Activated T-helper 1 cell treated with anti-CD3 and anti-CD28 coated beads, Interleukin-12 subunit alpha, Interleukin-12 subunit beta, Interleukin-2, Interleukin-4 antibody, amounts not matched to agents 30 ng/mL and 10 ng/mL and 1 ng/mL, durations not matched to agents 14 hours and 24 hours and 36 hours (primary cell): ENCODE results near the gene GRAMD2B. TPM values are rescaled to one million over a fixed set of nuclear protein-coding genes. Genes with fewer than 3 reads are reported as not detected.
"Not testable (repeated sequence)": the region's sequence is repeated elsewhere in the genome, so short reads cannot be mapped to it uniquely, and the experiment has no call there.

Source experiments
- DNase-seq: peaks from one replicate; pipeline ENCODE4 v3.0.0; 2021; ENCODE audit warnings: low spot score
- H3K27ac Mint-ChIP-seq: one replicate; pipeline ENCODE4 v1.8.0; 2021; ENCODE audit warnings: mild to moderate bottlenecking, mixed read lengths
- H3K27me3 Mint-ChIP-seq: one replicate; pipeline ENCODE4 v1.8.0; 2022; ENCODE audit warnings: mild to moderate bottlenecking, moderate library complexity, mixed read lengths; ENCODE audit not compliant: insufficient read depth
- H3K36me3 Mint-ChIP-seq: one replicate; pipeline ENCODE4 v1.8.0; 2021; ENCODE audit warnings: low read depth, mixed read lengths
- H3K4me1 Mint-ChIP-seq: one replicate; pipeline ENCODE4 v1.8.0; 2021; ENCODE audit warnings: low read depth, mixed read lengths
- H3K4me3 Mint-ChIP-seq: one replicate; pipeline ENCODE4 v1.8.0; 2021; ENCODE audit warnings: mild to moderate bottlenecking, moderate library complexity, mixed read lengths
- H3K9me3 Mint-ChIP-seq: one replicate; pipeline ENCODE4 v1.8.0; 2021; ENCODE audit warnings: mixed read lengths
- intact Hi-C: fragments of 100-400 bp; cut with micrococcal nuclease; formaldehyde crosslinking; loops from one replicate; pipeline ENCODE4 v1.15.1; 2024
- total RNA-seq: library from RNA; stranded (reverse); gene quantifications from 2 replicates; pipeline ENCODE4 v1.2.3, GENCODE V29; 2022

GRAMD2B gene
- total RNA-seq, 1 donor from 2014 or later, result 8.3 TPM

DNA sequence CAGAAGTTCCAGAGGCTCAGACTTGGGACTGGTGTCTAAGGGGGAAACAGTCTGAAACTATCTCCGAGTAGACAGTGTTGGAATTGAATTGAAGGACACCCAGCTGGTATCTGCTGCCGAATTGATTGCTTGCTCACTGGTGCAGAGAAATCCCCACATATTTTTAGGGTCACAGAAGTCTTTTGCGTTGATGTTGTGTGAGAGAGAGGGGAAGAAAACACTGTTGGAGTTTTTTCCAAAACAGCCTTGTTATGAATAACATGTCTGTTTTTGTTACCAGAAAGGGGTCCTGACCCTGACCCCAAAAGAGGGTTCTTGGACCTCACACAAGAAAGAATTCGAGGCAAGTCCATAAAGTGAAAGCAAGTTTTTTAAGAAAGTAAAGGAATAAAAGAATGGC lies 90.5 kb downstream of the GRAMD2B start:
- Mint-ChIP-seq H3K27ac (no peak overlapping the region), H3K36me3 (no peaks in the 10 kb centered on the region), H3K4me1 (peaks cover 6% of the 10 kb centered on the region), H3K27me3 (peaks cover 7% of the 10 kb centered on the region), H3K9me3 (no peaks in the 10 kb centered on the region), H3K4me3 (no peak overlapping the region)
- DNase-seq, result no peak
- intact Hi-C loops, result no loop called here

DNA sequence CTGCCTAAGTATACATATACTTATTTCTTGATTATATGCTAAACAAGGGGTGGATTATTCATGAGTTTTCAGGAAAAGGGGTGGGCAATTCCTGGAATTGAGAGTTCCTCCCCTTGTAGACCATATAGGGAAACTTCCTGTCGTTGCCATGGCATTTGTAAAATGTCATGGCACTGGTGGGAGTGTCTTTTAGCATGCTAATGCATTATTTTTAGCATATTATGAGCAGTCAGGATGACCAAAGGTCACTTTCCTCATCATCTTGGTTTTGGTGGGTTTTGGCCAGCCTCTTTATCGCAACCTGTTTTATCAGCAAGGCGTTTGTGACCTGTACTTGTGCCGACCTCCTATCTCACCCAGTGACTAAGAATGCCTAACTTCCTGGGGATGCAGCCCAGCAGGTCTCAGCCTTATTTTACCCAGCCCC lies 90.9 kb downstream of the GRAMD2B start:
- no peak for DNase-seq
- no peak overlapping the region for H3K27ac Mint-ChIP-seq
- no peaks in the 10 kb centered on the region for H3K9me3 Mint-ChIP-seq
- H3K4me3 Mint-ChIP-seq, result no peak overlapping the region
- peaks cover 2% of the 10 kb centered on the region for H3K4me1 Mint-ChIP-seq
- no peaks in the 10 kb centered on the region for H3K36me3 Mint-ChIP-seq
- intact Hi-C loops, result no loop called here
- H3K27me3 Mint-ChIP-seq, result peaks cover 7% of the 10 kb centered on the region

DNA sequence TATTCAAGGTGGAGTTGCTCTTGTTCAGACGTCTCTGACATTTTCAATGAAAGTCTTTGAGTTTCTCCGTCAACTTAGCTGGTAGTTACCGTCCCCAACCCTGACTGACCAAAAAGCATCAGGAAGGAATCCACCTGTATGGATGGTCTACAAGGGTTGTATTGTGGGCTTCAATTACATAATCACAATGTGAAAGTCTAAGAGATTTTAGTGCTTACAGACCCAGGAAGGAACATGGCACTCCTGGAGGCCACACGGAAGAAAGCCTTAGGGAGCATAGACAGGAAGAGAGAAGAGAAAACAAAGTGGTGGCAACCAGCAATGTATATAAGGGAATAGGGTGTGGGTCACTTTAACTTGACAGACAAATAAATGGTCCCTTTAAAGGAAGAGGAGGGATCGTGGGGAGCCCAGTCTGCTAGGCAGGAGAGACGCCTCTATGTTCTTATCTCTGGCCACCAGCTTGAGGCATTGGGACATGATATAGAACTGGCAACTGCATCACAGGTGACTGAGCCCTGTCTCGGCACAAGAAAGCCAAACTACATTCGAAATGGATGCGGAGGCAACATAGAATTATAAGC lies 91.4 kb downstream of the GRAMD2B start:
- intact Hi-C loops, result no loop called here
- no peaks in the 10 kb centered on the region for H3K9me3 Mint-ChIP-seq
- peaks cover 7% of the 10 kb centered on the region for H3K27me3 Mint-ChIP-seq
- no peaks in the 10 kb centered on the region for H3K36me3 Mint-ChIP-seq
- H3K4me1 Mint-ChIP-seq, result no peaks in the 10 kb centered on the region
- no peak for DNase-seq
- H3K27ac Mint-ChIP-seq, result no peak overlapping the region
- no peak overlapping the region for H3K4me3 Mint-ChIP-seq

DNA sequence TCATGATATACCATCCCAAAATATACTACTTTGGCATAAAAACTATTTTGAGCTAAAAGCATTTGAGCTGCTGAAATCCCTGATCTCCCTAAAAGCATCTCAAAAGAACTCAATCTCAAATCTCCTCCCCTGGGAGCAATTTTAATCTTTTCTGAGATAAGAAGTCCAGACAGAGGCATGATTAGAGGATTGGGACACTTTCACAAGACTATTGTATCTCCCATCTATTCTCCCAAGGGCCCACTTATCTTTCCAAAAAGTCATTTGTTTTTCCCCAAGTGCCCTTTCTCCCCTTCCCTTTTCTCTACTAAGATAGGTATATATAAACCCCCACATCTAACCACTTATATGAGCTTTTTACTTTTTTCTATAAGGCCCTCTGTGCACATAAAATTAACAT lies 92.1 kb downstream of the GRAMD2B start:
- Mint-ChIP-seq H3K36me3 (no peaks in the 10 kb centered on the region), H3K9me3 (no peaks in the 10 kb centered on the region)

DNA sequence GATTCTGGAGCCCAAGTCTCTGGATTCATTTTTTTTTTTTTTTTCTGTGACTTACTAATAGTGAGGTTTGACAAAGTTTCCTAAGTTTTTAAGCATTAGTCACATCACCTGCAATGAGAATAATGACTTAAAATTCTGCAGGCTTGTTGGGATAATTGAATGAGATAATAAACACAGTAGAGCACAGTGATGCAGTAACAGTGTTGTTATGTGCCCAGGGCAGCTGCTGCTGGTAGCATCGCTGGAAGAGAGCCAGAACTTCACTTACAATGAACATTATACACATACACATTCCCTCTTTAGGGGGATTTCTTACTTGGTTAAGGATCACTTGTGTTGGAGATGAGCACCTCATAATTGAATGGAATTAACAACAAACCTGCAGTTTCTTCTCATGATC lies 92.9 kb downstream of the GRAMD2B start:
- no peak overlapping the region for H3K27ac Mint-ChIP-seq
- no peak overlapping the region for H3K4me3 Mint-ChIP-seq
- no peaks in the 10 kb centered on the region for H3K9me3 Mint-ChIP-seq
- H3K36me3 Mint-ChIP-seq, result no peaks in the 10 kb centered on the region
- intact Hi-C loops, result no loop called here
- DNase-seq, result no peak
- peaks cover 7% of the 10 kb centered on the region for H3K27me3 Mint-ChIP-seq
- H3K4me1 Mint-ChIP-seq, result no peaks in the 10 kb centered on the region

More for the DNA sequence above, 92.1 kb downstream of the GRAMD2B start:
- no peaks in the 10 kb centered on the region for H3K4me1 Mint-ChIP-seq
- no peak overlapping the region for H3K27ac Mint-ChIP-seq
- intact Hi-C loops, result no loop called here
- no peak for DNase-seq
- no peak overlapping the region for H3K4me3 Mint-ChIP-seq
- H3K27me3 Mint-ChIP-seq, result peaks cover 7% of the 10 kb centered on the region

DNA sequence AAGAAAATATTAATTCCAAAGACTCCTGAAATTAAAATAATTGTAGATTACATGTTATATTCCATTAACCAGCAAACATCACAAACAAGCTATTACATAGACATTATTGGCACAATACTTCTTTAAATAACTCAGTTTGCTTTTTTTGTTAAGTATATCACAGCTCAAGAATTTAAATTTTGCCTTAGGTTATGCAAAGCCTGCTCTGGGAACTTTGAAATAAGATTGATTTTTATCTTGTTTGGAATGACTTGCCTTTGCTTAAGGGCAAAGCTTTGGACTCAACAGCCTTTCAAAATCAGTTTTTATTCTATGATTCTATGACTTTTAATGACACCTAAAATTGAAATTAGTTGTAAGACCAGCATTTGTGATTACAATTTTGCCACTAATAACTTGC lies 93.6 kb downstream of the GRAMD2B start:
- Mint-ChIP-seq H3K27me3 (peaks cover 7% of the 10 kb centered on the region), H3K27ac (no peak overlapping the region), H3K36me3 (no peaks in the 10 kb centered on the region), H3K4me3 (no peak overlapping the region), H3K4me1 (no peaks in the 10 kb centered on the region), H3K9me3 (no peaks in the 10 kb centered on the region)
- intact Hi-C loops, result no loop called here
- DNase-seq, result no peak

DNA sequence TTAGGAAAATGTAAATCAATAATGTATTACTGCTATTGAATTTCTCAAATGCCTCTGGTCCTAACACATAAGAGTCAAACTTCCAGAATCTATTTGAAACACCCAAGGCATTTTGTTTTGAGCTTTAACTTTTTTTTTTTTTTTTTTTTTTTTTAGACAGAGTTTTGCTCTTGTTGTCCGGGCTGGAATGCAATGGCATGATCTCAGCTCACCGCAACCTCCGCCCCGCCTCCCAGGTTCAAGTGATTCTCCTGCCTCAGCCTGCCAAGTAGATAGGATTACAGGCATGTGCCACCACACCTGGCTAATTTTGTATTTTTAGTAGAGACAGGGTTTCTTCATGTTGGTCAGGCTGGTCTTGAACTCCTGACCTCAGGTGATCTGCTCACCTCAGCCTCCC lies 96.0 kb downstream of the GRAMD2B start:
- intact Hi-C loops, H3K4me3 Mint-ChIP-seq, H3K27ac Mint-ChIP-seq, DNase-seq, H3K36me3 Mint-ChIP-seq, H3K9me3 Mint-ChIP-seq, H3K4me1 Mint-ChIP-seq, H3K27me3 Mint-ChIP-seq: not testable (repeated sequence)

DNA sequence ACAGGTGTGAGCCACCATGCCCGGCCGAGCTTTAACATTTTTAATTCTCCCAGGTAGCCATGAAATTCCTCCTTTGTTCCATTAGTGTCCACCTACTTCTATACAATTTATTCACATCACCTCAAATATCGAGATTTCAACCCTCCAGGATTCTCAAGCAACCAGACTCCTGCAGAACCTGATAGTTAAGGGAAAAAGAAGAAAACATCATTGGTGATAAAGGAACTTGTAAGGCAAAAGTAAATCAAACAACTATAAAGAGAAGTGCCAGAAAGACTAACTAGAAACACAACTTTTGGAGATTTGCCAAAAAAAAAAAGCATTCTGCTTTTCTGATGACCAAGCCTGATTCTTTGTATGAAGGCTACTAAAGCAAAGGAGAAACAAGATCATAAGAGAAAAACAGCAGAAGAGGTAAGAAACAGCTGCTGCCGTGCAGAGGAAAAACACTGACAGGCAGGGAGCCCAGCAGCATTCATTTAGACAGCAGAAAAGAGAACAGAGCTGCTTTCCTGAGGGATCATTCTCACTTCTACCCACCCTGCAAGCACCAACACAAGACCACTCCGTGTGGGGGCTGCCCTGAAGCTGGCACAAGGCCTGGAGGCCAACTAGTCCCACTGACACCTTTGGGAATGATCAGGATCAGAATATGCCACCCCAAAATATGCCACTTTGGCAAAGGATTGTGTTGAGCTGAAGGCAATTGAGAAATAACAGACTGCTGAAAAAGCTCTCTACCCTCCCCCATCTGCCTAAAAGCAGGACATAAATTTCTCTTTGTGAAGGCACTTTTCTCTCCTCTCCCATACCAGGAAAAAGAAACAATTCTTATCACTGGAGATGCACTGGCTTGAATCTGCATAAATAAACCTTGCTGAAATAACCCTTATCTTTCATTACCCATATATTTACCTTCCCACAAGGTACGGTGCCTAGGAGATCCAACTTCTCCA lies 96.7 kb downstream of the GRAMD2B start:
- no peaks in the 10 kb centered on the region for H3K36me3 Mint-ChIP-seq
- H3K9me3 Mint-ChIP-seq, result no peaks in the 10 kb centered on the region
- H3K27ac Mint-ChIP-seq, result no peak overlapping the region
- H3K27me3 Mint-ChIP-seq, result peaks cover 3% of the 10 kb centered on the region
- H3K4me3 Mint-ChIP-seq, result no peak overlapping the region
- intact Hi-C loops, result no loop called here
- no peak for DNase-seq
- H3K4me1 Mint-ChIP-seq, result no peaks in the 10 kb centered on the region

DNA sequence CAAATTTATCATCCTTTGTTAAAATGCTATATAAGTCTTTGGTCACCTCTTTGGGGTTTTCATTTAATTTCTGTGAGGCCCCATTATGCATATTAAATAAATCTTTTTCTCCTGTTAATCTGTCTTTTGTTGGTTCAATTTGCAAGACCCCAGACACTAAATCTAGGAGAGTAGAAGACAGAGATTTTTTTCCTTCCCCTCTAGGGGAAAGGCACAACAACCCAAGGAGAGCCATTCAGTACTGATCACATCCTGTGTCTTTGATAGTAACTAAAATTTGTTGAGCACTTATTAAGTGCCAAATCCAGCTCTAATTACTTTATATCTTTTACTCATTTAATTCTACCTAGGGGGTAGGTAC lies 97.4 kb downstream of the GRAMD2B start:
- no peaks in the 10 kb centered on the region for H3K36me3 Mint-ChIP-seq
- intact Hi-C loops, result no loop called here

DNA sequence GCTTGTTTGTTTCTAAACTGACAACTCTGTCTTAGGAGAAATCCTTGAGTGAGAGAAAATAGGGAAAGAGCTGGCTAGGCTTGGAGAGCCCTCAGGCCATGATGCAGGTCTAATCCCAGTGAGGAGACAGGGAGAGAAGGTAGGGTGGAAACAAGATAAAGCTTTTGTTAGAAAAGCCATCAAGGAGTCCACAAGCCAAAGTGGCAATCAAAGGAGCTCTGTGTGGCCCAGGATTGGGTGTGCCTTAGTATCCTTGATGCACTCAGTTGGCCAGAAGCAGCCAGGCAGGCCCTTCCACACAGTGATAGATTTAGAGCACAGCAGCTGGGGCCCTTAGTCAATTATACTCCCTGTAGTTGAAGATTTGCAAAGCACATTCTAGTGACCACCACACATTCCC lies 97.9 kb downstream of the GRAMD2B start:
- Mint-ChIP-seq H3K27ac (no peak overlapping the region), H3K4me1 (no peaks in the 10 kb centered on the region), H3K4me3 (no peak overlapping the region), H3K9me3 (no peaks in the 10 kb centered on the region), H3K27me3 (peaks cover 3% of the 10 kb centered on the region), H3K36me3 (no peaks in the 10 kb centered on the region)
- DNase-seq, result no peak
- intact Hi-C loops, result no loop called here

More for the DNA sequence above, 97.4 kb downstream of the GRAMD2B start:
- Mint-ChIP-seq H3K4me3 (no peak overlapping the region), H3K27ac (no peak overlapping the region), H3K27me3 (peaks cover 3% of the 10 kb centered on the region), H3K4me1 (no peaks in the 10 kb centered on the region), H3K9me3 (no peaks in the 10 kb centered on the region)
- no peak for DNase-seq

DNA sequence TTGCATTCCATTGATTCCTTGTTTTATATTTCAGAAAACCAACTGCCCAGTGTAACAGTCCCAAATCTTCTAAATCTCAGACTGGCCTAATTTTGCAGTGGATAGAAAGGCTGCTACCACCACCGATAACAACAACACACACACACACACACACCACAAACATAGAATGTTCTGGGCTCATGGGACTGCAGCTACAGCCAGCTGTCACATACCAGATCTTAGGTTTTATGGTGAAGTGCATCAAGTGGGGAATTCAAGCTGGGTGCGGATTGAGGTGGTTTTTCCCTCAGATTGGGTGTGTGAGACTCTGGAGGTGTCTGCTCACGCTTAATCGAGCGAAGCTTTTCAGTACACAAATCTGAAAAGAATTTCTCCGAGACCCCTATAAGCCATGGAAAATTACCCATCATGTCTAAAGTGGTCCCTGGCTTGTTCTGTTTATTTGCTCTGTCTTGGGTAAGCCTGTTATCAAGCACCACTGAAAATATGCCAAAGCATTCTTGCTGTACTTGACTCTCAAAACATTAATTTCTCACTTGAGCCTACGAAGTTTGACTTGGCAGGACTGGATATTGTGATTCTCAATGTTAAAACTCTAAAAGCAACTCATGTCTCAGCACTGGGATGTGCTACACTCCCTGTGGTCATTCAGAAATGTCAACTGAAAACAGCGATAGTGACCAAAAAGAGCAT lies 100.8 kb downstream of the GRAMD2B start:
- Mint-ChIP-seq H3K9me3 (no peaks in the 10 kb centered on the region), H3K4me3 (no peak overlapping the region), H3K27ac (no peak overlapping the region), H3K4me1 (no peaks in the 10 kb centered on the region), H3K36me3 (no peaks in the 10 kb centered on the region), H3K27me3 (peaks cover 6% of the 10 kb centered on the region)
- intact Hi-C loops, result no loop called here
- DNase-seq, result no peak

DNA sequence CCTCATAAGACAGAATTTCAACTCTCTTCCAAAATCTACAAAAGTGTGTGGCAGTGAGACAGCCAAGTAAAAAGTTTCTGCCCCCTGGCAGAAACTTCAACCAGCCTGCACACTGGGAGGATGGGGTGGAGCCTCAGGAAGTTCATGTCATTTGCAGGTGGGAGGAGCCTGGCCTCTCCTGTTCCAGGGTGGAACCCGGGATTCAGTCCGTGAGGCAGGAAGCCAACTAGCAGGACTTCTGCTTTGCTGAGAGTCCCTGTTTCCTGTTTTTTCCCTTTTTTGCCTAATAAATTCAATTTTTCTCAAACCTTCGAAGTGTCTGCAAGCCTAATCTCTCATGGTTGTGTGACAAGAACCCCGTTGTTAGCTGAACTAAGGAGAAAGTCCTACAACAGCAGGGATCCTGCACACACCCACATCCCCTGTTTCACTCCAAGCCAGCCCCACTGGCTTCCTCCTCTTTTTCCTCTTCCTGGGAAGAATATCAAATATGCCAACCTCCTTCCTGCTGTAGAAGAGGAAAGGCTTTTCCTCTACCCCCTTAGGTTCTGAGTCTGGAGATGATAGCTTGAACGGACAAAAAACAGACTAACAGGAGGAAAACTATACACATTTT lies 102.5 kb downstream of the GRAMD2B start:
- no peaks in the 10 kb centered on the region for H3K9me3 Mint-ChIP-seq
- intact Hi-C loops, result no loop called here

DNA sequence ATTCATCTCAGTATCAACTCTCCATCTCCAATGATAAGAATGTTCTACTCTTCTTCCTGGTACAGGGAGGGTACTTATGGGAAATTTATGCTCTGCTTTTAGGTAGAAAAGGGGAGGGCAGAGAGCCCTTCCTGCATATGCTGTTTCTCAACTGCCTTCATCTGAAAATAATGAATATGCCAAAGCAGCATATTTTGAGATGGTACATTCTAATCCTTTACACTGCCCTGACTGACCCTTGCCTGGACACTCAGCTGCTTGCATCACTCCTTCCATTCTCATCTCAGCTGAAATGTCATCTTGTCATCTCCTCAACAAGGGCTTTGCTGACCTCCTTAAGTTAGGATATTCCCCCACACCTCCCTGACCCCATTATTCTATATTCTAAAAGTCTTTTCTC lies 103.3 kb downstream of the GRAMD2B start:
- DNase-seq, result no peak
- H3K27ac Mint-ChIP-seq, result no peak overlapping the region
- H3K36me3 Mint-ChIP-seq, result no peaks in the 10 kb centered on the region
- peaks cover 6% of the 10 kb centered on the region for H3K27me3 Mint-ChIP-seq
- H3K4me3 Mint-ChIP-seq, result no peak overlapping the region
- intact Hi-C loops, result no loop called here
- no peaks in the 10 kb centered on the region for H3K4me1 Mint-ChIP-seq
- no peaks in the 10 kb centered on the region for H3K9me3 Mint-ChIP-seq

More for the DNA sequence above, 102.5 kb downstream of the GRAMD2B start:
- no peak for DNase-seq
- Mint-ChIP-seq H3K27ac (no peak overlapping the region), H3K4me3 (no peak overlapping the region), H3K4me1 (no peaks in the 10 kb centered on the region), H3K27me3 (peaks cover 6% of the 10 kb centered on the region), H3K36me3 (no peaks in the 10 kb centered on the region)
